GM19239 (cell line): ENCODE data around the gene MIA.
A peak's percentile ranks its signal among the peaks of the same experiment; 100 is the strongest.
"Not testable (repeated sequence)": the region's sequence is repeated elsewhere in the genome, so short reads cannot be mapped to it uniquely, and the experiment has no call there.

ENCODE experiments used
- DNase-seq: peaks from one replicate; pipeline ENCODE4 v3.0.0; 2011; ENCODE audit warnings: low spot score; ENCODE audit not compliant: insufficient read length
- FAIRE-seq: peaks from 2 replicates; lab custom pipeline; 2011; peaks lifted over from hg19 to GRCh38; lab: Jason Lieb, UNC

MIA gene

GRCh38 chr19:40813182-40813581 is 37.9 kb downstream of the MIA start:
- DNase-seq = no peak
- FAIRE-seq = no peak

GRCh38 chr19:40815223-40815622 is 39.9 kb downstream of the MIA start:
- FAIRE-seq (no peak), DNase-seq (no peak)

DNA sequence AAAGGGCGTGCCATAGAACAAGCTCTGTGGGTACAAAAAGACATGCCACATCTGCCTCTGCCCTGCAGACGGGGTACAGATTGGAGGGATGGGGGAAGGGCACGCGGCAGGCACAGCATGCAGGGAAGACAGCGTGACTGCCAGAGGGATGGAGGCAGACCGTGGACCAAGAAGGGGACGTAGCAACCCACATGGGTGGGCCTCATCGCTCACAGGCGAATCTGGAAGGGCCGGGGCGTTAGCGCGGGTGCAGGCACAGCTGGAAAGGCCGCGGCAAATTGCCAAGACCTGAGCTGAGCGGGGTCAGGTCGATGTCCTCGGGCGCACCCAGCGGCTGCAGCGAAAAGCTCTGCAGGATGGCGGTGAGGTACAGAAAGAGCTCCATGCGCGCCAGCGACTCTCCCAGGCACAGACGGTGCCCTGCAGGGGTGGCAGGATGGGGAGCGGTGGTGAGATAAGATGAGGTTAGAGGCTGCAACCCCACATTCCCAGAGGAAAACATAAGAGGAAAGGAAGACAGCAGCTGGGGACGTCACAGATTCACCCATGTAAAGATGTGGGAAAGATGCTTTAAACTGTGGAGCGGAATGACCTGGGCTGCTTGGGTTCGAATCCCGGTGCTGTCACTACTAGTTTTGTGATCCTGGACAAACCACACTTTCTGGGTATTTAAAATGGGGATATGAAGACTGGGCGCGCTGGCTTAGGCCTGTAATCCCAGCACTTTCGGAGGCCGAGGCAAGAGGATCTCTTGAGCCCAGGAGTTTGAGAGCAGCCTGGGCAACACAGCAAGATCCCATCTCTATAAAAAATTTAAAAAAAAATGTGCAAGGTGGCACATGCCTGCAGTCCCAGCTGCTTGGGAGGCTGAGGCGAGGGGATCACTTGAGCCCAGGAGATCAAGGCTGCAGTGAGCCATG is 43.4 kb downstream of the MIA start:
- DNase-seq = not testable (repeated sequence)
- peak; percentile 75 for FAIRE-seq

DNA sequence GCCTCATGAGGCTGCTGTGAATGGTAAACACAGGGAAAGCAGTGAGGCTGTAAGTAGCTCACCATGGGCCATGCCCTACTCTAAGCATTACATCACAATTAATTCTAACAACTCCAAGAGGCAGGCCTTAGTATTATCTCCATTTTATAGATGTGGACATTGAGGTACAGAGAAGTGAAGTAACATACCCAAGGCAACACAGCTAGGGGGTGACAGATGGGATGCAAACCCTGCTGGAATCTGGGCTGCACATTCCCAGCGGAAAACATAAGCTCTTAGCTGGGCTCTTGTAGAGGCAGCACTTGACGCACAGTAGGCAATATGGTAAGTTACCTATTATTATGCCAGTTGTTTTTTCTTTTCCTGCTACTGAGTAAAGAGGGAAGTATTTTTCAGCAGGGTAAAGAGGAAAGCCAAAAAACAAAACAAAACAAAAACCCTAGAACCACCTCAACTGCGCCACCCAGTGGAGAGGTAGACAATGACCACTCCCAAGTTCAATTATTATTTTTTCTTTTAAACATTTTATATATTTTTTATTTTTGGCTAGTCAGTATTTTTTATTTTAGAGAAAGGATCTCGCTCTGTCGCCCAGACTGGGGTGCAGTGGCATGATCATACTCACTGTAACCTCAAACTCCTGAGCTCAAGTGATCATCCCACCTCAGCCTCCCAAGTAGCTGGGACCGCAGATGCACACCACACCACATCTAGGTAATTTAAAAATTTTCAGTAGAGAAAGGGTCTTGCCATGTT is 44.3 kb downstream of the MIA start:
- DNase-seq = not testable (repeated sequence)
- peak; percentile 23 for FAIRE-seq

DNA sequence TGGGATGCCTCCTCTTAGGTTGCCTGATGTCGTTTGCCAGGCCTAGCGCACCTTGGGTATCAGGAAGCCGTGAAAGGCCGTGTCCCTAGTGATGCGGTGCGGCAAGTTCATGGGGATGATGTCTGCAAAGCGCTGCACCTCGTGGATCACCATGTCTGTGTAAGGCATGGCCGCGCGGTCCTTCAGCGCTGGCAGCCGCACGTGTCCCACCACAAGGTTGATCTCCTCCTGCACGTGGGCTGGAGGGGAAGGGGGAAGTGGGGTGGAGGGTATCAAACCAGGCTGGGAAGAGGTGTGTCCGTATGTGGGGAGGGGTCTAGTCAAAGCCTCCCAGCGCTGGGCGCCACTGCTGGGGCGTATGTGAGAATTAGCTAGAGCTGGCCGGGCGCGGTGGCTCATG is 46.8 kb downstream of the MIA start:
- DNase-seq (no peak), FAIRE-seq (no peak)

GRCh38 chr19:40822704-40823553 is 47.6 kb downstream of the MIA start:
- FAIRE-seq, DNase-seq: not testable (repeated sequence)

- FAIRE-seq, DNase-seq: not testable (repeated sequence)
These were observed 49.6 kb downstream of the MIA start for GRCh38 chr19:40824916-40825315.

DNA sequence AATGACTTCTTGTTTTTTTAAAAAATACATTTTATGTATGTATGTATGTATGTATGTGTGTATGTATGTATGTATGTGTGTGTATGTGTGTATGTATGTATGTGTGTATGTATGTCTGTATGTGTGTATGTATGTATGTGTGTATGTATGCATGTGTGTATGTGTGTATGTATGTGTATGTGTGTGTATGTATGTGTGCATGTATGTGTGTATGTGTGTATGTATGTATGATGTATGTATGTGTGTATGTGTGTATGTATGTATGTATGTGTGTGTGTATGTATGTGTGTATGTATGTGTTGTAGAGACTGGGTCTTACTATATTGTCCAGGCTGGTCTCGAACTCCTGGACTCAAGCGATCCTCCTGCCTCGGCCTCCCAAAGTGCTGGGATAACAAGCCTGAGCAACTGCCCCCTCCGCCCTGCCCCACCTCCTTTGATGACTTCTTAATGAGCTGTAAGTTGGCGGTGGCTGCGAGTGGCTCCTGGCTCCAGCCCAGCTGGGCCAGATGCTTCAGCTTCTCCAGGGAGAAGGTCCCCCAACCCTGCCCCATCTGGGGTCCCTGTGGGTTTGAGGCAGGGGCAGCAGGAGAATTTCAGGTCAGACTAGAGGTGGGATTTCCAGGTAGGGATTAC is 50.3 kb downstream of the MIA start:
- FAIRE-seq, DNase-seq: not testable (repeated sequence)

DNA sequence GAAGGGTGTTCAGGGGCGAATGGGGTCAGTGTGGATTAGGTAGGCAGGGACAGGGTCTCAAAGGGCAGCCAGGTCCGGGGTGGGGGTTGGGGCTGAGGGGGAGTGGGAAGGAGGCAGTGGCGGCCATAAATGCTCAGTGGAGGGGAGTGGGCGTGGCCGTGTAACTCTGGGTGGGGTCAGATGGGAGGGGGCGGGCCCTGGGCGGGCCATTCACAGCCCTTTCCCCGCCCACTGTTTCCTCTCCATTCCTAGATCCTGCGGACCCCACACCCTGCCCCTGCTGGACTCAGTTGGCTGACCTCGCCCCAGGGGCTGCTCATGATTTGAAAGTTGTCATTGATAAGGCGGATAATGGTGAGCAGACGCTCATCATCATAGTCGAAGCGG is 51.0 kb downstream of the MIA start:
- FAIRE-seq, DNase-seq: not testable (repeated sequence)

GRCh38 chr19:40826699-40827385 is 51.5 kb downstream of the MIA start:
- not testable (repeated sequence) for FAIRE-seq, DNase-seq
